ENCODE measurements around the gene ATOSB.

GRCh38 chr9:35108946-35109575 is 6.6 kb downstream of the ATOSB start:
- TF ChIP-seq, protein P1, sequence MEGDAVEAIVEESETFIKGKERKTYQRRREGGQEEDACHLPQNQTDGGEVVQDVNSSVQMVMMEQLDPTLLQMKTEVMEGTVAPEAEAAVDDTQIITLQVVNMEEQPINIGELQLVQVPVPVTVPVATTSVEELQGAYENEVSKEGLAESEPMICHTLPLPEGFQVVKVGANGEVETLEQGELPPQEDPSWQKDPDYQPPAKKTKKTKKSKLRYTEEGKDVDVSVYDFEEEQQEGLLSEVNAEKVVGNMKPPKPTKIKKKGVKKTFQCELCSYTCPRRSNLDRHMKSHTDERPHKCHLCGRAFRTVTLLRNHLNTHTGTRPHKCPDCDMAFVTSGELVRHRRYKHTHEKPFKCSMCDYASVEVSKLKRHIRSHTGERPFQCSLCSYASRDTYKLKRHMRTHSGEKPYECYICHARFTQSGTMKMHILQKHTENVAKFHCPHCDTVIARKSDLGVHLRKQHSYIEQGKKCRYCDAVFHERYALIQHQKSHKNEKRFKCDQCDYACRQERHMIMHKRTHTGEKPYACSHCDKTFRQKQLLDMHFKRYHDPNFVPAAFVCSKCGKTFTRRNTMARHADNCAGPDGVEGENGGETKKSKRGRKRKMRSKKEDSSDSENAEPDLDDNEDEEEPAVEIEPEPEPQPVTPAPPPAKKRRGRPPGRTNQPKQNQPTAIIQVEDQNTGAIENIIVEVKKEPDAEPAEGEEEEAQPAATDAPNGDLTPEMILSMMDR (IDR thresholded peaks at IDR 0.05) = no peak
- TF ChIP-seq POLR2A (IDR thresholded peaks at IDR 0.05) = no peak

All from thyroid gland (tissue), 4 donors.